IPS DF 19.7 (cell line): ENCODE measurements around the gene PRRC2A.

Source experiments
- DNase-seq: peaks from one replicate; pipeline ENCODE4 v3.0.0-alpha.2; 2013; ENCODE audit warnings: low read depth, low spot score

Gene PRRC2A

GRCh38 chr6:31651602-31652191, 31.2 kb downstream of the PRRC2A start:
- no peak for DNase-seq

GRCh38 chr6:31652925-31653724, 32.6 kb downstream of the PRRC2A start:
- DNase-seq, result no peak

- DNase-seq, result no peak
Observed at GRCh38 chr6:31654574-31655348, 34.2 kb downstream of the PRRC2A start.

- DNase-seq, result no peak
Observed at GRCh38 chr6:31655349-31656237, 35.1 kb downstream of the PRRC2A start, which contains the start of gene APOM. Gene APOM, plus strand, starts transcription at chr6:31655894. Its CDS starts 73 bp downstream, at chr6:31655967.

GRCh38 chr6:31657406-31658157, 37.1 kb downstream of the PRRC2A start:
- DNase-seq, result no peak

GRCh38 chr6:31658158-31658688, 37.7 kb downstream of the PRRC2A start:
- DNase-seq, result no peak

GRCh38 chr6:31658983-31659648, 38.6 kb downstream of the PRRC2A start:
- no peak for DNase-seq

GRCh38 chr6:31659649-31660380, 39.3 kb downstream of the PRRC2A start:
- DNase-seq, result no peak

- DNase-seq, result no peak
Observed at GRCh38 chr6:31660381-31661261, 40.1 kb downstream of the PRRC2A start, which contains the start of gene C6orf47. Gene C6orf47, minus strand, starts transcription at chr6:31660778. Its CDS starts 831 bp downstream, at chr6:31659947.

- no peak for DNase-seq
Observed at GRCh38 chr6:31661262-31662123, 41.0 kb downstream of the PRRC2A start.

GRCh38 chr6:31662124-31662723, 41.7 kb downstream of the PRRC2A start:
- no peak for DNase-seq

GRCh38 chr6:31663126-31663960, 42.8 kb downstream of the PRRC2A start:
- no peak for DNase-seq

- DNase-seq, result no peak
Observed at GRCh38 chr6:31663961-31664789, 43.7 kb downstream of the PRRC2A start.

GRCh38 chr6:31664790-31665500, 44.4 kb downstream of the PRRC2A start, which contains the start of gene GPANK1:
Gene GPANK1, minus strand, starts transcription at chr6:31664997. Its CDS starts 519 bp downstream, at chr6:31664478.
- DNase-seq, result no peak
